T1000 (cell line): ENCODE data around the gene ENTPD1.
"Not testable (repeated sequence)": the region's sequence is repeated elsewhere in the genome, so short reads cannot be mapped to it uniquely, and the experiment has no call there.

Source experiments
- DNase-seq: peaks from one replicate; lab custom pipeline; 2025; ENCODE audit warnings: mixed read lengths; lab: John Stamatoyannopoulos, UW

The ENTPD1 gene, protein sequence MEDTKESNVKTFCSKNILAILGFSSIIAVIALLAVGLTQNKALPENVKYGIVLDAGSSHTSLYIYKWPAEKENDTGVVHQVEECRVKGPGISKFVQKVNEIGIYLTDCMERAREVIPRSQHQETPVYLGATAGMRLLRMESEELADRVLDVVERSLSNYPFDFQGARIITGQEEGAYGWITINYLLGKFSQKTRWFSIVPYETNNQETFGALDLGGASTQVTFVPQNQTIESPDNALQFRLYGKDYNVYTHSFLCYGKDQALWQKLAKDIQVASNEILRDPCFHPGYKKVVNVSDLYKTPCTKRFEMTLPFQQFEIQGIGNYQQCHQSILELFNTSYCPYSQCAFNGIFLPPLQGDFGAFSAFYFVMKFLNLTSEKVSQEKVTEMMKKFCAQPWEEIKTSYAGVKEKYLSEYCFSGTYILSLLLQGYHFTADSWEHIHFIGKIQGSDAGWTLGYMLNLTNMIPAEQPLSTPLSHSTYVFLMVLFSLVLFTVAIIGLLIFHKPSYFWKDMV

DNA sequence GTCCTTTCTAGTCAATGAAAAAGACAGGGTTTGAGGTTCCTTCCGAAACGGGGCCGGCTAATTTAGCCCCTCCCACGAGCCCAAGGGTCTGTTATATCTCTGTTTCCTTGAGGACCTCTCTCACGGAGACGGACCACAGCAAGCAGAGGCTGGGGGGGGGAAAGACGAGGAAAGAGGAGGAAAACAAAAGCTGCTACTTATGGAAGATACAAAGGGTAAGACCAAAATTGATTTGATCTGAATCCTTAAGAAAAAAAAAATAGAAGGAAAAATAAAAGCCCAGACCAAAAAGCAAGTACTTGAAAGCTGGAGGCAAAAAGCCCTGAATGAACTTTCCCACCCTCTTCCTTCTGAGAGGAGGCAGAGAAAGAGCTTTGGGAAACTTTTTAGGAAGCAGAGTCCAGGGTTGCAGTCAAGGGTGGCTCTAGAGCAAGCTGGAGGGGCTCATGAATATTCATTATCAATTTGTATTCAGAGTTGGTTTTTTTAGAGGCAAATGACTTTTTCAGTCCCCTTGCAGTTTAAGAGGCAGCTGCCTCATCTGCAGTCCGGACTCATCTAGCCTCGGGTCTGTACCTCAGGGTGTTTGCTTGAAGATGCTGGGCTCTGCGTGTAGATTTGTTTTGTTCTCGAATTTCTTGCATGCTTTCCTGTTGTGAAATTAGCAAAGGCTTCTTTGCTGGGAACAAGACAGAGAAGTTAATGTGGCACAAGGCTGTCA is at the start of gene ENTPD1:
TSS of gene ENTPD1 (plus strand) at position 123 of the 721 bp plus-strand sequence. CDS start at position 200, 77 bp downstream.
- no peak for DNase-seq

DNA sequence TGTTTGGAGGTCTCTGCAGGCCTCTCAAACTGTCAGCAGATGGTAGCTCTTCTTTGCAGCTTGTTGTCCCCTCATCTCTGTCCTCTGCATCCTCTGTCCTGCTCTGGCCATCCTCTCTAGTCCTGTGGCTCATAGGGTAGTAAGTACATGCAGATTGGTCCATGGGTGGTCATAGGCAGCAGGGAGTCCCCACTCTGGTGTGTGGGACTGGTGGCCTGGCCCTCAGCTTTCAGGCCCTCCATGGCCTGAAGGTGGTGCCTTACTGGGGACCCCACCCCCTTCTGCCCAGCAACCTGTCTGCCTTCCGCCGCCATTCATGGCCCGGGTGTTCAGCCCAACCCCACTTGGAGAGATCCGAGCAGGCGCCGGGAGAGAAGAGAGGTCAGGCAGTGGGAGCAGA is 49.4 kb upstream of the ENTPD1 start:
- DNase-seq: no peak

DNA sequence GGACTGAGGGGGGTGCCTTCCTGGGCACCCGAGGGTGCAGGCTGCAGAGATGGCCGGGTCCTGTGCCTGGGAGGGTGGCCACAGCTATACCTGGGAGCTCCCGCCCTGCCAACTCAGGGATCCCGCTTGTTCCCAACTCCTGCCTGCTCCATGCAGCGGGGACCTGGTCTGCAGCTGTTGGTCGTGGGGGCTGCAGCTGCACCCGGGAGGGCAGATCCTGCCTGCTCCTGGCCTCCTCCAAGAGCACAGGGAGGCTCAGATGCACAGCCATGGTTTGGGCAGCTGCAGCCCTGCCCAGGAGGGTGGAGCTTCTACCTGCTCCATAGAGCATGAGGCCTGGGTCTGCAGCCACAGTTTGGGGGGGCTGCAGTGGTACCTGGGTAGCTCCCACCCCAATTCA is 49.0 kb upstream of the ENTPD1 start:
- no peak for DNase-seq

DNA sequence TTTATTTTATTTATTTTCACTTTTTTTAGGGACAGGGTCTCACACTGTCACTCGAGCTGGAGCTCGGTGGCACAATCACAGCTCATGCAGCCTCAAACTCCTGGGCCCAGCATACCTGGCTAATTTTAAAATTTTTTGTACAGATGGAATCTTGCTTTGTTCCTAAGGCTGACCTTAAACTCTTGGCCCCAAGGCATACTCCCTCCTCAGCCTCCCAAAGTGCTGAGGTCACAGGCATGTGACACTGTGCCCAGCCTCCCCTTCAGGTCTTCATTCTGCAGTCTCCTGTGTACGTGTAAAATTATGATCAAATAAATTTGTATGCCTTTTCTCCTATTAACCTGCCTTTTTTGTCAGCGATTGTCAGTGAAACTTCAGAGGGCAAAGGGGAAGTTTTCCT is 44.5 kb upstream of the ENTPD1 start:
- DNase-seq: no peak

DNA sequence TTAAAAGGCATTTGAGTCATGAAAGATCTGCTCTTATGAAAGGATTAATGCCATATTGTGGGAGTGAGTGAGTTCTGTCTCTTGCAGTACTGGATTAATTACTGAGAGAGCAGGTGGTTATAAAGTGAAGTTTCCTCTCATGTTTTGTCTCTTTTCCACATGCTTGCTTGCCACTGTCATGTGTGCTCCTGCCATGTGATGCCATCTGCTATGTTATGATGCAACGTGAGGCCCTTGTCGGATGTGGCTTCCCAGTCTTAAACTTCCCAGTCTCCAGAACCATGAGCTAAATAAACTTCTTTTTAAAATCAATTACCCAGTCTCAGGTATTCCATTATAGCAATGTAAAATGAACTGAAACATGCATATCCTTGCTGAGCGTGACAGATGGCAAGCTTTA is 39.5 kb upstream of the ENTPD1 start:
- DNase-seq: no peak

DNA sequence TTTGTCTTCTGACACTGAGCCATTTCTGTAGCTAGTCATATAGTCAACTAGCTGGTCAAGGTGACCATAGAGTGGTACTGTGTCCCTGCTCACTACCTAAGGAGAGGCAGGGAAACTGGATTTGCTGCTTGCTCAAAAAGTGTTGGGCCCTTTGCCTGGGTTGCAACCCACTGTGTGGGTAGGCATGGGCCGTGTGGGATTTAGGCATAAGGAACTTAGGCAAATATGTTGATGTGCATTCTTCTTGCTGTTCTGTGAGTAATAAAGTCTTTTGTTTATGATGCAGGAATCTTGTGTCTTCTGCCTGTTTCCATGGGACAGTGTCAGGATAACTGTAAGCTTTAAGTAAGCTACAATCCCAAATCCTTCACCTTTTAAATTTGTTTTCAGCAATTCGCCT is 39.1 kb upstream of the ENTPD1 start:
- DNase-seq: no peak

DNA sequence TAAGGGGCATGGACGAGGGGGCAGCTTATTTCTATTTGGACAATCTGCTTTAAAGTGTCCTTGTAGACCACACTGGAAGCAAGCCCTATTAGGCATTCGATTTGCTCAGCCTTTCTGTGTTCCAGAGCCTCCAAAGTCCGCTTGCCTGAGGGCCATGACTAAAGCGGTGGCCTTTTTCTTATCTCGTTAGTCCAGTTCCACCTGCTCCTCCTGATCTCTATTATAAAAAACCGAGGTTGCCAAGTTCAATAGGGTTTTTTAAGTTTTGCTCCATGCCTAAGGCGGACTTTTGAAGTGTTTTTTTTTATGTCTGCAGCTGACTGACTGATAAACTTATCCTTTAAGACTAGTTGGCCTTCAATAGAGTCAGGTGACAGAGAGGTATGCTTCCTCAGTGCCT is 35.2 kb upstream of the ENTPD1 start:
- DNase-seq: not testable (repeated sequence)

DNA sequence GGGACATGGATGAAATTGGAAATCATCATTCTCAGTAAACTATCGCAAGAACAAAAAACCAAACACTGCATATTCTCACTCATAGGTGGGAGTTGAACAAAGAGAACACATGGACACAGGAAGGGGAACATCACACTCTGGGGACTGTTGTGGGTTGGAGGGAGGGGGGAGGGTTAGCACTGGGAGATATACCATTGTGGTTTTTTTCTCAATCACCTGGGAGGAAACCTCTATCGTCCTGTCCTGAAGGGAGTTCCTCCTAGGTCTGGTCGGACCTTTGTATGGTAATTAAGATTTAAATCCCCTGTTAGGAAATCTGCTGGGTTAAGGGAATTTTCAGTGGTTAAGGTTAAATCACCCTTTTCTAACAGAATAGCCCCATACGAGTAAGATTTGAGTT is 33.5 kb upstream of the ENTPD1 start:
- not testable (repeated sequence) for DNase-seq

DNA sequence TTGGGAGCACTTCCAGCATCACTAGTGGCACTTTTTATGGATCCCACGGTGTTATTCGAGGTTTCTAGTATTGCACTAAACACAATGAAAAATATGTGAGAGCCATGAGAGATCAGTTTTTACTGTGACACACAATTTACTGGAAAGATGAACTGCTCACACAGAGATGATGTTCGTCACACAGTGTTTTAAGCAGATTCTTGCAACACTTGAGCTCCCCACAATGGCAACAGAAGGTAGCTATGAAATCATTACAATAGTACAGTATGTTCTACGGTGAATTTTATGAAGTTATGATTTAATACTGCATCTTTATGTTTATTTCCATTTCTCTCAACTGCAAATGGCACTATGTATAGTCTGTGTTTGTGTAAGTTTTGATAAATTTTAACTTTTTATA is 27.4 kb upstream of the ENTPD1 start:
- no peak for DNase-seq

DNA sequence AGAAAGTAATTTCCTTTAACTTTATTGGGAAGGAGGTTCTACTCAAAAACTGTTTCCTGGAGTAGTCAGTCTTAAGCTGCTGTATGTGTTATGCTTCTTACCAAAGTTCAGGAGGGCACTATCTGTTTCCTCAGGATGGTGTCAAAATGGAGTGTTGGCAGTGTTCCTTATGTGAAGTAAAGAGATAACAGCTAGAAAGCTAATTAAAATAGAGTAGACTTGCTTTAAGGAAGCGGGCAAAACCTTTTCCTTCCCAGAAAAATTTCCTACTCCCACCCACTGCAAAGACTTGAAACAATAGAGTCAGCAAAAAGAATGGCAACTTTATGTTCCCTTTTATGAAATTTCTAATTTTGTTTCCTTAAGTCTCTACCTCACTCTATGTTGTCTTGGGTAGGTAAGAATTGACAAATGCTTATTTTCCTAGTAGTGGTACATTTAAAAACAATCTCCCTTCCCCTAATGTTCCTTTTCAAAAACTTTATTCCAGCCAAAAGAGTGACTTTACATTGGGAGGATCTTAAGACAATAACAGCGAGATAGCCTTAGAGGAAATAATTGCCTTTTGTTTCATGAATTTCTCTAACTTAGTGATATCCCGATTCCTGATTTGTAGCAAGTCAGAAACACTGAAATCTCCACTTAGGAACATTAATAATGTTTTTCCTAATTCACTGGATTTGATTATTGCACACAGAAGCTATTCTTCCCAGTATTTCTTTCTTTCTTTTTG is 26.5 kb upstream of the ENTPD1 start:
- no peak for DNase-seq

DNA sequence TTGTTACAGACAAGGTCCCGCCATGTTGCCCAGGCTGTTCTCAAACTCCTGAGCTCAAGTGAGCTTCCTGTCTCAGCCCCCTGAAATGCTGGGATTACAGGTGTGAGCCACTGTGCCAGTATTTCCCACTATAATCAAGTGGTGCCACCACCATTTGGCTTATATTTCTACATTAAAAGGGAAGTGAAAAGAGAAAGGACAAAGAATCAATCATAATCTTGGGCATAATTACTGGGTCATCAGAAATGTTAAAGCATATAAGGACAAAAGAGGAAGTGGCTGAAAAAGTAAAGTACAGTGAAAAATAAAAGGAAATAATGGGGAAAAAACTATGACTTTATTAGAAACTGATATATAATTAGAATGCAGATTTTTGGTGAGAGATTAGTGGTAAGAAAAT is 25.7 kb upstream of the ENTPD1 start:
- no peak for DNase-seq

DNA sequence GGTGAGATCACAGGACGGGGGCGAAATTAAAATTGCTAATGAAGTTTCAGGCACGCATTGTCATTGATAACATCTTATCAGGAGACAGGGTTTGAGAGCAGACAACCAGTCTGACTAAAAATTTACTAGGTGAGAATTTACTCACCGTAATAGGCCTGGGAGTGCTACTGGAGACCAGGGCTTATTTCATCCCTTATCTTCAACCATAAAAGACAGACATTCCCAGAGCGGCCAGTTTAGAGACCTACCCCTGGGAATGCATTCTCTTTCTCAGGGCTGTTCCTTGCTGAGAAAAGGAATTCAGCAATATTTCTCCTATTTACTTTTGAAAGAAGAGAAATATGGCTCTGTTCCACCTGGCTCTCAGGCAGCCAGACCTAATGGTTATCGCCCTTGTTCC is 23.1 kb upstream of the ENTPD1 start:
- DNase-seq: not testable (repeated sequence)

DNA sequence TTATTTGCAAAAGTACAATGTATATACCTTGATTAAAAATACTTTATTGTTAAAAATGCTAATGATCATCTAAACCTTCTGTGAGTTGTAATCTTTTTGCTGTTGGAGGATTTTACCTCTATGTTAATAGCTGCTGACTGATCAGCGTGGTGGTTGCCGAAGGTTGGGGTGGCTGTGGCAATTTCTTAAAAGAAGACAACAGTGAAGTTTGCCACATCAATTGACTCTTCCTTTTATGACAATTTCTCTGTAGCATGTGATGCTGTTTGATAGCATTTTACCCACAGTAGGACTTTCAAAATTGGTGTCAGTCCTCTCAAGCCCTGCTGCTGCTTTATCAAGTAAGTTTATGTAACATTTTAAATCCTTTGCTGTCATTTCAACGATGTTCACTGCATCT is 16.9 kb upstream of the ENTPD1 start:
- no peak for DNase-seq

DNA sequence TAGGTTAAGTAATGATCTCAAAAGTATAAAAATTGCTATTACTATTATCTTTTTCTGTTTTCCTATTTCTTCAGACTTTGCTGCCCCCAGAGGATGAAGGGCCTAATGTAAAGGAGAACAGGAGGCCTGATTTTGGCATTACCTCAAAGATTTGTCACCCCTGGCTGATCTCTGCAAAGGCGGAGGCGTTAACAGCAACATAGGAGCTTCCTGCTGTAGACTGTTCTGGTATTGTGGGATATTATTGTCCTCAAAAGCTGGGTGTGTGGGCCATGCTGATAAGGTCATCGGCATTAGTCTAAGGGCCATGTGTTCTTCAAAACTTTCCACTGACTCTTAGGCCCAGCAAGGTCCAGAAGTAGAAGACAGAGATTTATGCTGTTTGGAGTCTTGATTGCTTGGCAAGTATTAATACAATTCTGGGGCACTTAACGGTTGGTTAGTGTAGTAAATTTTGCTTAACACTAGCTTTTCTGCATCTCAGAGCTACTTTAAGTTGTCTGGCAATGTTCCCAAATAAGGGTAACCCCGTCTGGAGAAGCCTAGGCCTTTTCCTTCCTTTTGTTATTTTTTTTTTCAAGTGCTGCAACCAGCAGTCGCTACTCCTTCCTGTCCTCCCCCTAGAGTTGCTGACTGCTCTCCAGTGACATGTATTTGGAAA is 14.0 kb upstream of the ENTPD1 start:
- no peak for DNase-seq

DNA sequence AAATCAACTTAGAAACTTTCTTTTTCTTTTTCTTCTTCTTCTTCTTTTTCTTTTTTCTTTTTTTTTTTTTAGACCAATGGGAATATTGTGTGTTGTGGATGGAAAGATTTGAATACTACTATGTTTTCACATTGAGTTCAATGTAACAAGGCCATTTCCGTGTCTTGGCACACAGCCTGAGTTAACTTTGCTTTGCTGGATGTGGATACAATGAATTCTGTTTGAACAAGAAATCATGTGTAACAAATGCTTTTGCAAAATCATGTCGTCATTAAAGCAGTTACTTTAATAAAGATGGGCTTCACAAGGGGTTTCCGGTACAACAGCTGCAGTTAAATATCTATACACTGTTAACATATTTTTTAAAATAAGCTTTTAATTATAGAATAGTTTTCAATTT is 13.5 kb upstream of the ENTPD1 start:
- DNase-seq: no peak

DNA sequence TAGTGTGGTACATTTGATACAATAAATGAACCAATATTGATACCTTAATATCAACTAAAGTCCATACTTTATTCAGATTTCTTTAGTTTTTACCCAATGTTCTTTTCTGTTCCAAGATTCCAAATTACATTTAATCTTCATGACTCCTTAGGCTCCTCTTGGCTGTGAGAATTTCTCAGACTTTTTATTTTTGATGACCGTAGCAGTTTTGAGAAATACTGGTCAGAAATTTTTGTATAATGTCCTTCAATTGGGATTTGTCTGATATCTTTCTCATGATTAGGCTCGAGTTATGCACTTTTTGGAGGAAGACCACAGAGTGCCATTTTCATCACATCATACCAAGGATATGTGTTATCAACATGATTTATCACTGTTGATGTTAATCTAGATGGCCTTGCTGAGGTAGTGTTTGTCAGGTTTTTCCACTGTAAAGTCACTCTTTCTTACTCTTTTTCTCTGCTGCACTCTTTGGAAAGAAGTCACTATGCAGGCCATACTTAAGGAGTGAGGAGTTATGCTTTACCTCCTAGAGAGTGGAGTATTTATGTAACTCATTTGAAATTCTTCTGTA is 12.9 kb upstream of the ENTPD1 start:
- DNase-seq: no peak

DNA sequence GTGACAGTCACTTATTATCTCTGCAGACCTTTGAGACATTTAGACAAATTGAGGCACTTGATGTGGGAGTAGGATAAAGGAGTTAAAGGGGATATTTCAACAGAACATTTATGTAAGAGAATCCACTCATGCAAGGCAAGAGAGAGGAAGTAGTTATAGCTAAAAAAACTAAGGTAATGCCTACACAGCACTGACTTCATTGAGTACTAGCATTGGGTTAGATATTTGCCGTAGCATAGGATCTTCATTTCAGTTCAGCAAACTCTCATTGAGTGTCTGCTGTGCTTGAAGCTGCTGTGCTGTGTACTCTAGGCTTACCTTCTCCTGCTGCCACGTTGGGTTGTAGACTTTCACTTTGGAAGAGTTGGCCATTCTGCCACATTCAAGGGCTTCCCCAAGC is 10.5 kb upstream of the ENTPD1 start:
- DNase-seq: no peak

DNA sequence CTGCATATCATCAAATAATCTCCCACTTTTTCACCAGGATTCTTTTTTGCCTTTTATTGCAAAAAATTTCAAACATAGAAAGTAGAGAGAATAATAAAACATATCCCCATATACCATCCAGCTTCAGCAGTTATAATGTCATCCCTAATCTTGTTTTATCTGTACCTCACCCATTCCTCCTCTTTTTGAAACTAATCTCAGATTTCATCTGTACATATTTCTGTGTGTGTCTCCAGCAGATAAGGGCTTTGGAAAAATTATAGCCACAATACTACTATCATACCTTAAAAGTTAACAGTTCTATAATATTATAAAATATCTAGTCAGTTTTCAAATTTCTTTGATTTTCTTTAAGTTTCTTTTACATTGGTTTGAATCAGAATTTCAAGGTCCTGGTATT is 7.6 kb upstream of the ENTPD1 start:
- no peak for DNase-seq

DNA sequence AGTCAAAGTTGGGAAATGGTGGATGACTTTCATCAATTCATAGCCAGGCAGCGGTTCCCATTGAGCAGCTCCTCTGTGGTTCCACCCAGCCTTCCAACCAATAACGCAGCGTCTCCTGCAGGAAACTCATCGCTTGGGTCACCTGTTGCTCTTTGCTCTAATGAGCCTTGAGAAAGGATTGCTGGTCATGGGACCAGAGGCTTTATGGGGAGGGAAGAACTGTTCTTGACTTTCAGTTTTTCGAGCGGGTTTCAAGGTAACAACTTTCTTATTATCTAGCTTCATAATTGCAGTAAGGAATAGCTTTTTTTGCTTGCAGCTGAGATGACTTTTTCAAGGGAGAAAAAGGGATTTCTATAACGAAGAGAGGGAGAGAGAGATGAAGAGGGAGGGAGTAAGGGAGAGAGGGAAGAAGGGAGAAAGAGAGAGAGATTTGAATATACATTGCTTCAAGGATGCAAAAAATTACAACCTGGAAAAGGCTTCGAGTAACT is 405 bp upstream of the ENTPD1 start:
- no peak for DNase-seq

DNA sequence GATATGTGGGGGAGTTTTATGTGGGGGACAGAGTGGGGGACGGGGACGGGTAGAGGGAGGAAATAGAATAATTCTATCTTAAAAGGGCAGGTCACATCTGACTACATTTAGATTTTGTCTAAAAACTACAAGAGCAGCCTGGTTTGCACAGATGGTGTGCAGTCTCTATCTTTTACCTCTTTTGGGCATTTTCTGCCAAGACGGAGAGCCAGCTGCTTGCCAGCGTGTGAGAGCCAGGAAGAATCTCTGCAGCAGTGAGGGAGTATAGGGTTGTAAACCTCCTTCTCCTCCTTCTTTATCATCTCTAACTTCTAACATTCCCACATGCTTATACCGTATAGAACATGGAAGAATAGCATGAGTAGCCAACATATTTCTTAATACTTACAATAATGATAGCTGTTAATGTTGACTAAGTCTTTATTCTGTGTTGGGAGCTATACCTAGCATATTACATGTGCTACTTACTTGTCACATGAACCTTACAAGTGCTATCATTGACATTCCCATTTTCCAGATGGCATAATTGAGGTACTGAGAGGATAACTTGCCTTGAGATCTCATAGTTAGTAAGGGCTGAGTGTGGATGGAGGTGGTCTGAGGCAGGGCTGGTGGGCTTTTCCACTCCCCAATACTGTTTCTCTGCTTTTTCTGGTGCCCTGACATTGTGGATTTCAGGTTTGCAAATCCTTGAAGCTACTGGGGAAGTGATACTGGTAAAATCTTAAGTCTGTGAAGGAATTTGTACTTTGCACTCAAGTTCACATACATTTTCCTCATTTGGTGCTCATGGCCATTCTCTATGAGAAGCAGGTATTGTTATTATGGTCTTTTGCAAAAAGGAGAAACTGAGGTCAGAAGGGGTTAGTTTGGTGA is 1.1 kb downstream of the ENTPD1 start:
- DNase-seq: no peak
